Uterus (tissue), 4 donors: ENCODE measurements around the gene DCBLD2. TPM values are rescaled to one million over a fixed set of nuclear protein-coding genes. Genes with fewer than 3 reads are reported as not detected.
"Not testable (repeated sequence)": the region's sequence is repeated elsewhere in the genome, so short reads cannot be mapped to it uniquely, and the experiment has no call there.

Experiments used
- DNase-seq, 2 donors: peaks; one replicate each; pipeline ENCODE4 v3.0.0-alpha.2; 2019 to 2020
- H3K27ac ChIP-seq, 2 donors: fragments of 200-600 bp; sonication (generic); 1 replicate in 1 of 2; 2 replicates in 1 of 2; pipeline ENCODE4 v1.5.1; 2016 to 2018
- H3K27me3 ChIP-seq, 2 donors: fragments of 200-600 bp; sonication (generic); one replicate each; pipeline ENCODE4 v1.5.1; 2018 to 2019; ENCODE audit warnings: control low read depth in 1 of 2
- H3K36me3 ChIP-seq, 2 donors: fragments of 200-600 bp; sonication (generic); one replicate each; pipeline ENCODE4 v1.5.1; 2019; ENCODE audit warnings: control low read depth in 1 of 2
- H3K4me1 ChIP-seq, 2 donors: fragments of 200-600 bp; sonication (generic); one replicate each; pipeline ENCODE4 v1.5.1; 2018 to 2019; ENCODE audit warnings: control low read depth in 1 of 2
- H3K4me3 ChIP-seq, 2 donors: fragments of 200-600 bp; sonication (generic); 1 replicate in 1 of 2; 2 replicates in 1 of 2; pipeline ENCODE4 v1.5.1; 2018 to 2019; ENCODE audit warnings: mild to moderate bottlenecking in 1 of 2
- H3K9me3 ChIP-seq, 2 donors: fragments of 200-600 bp; sonication (generic); one replicate each; pipeline ENCODE4 v1.5.1; 2019; ENCODE audit warnings: control low read depth in 1 of 2
- CTCF ChIP-seq, 4 experiments: fragments of 200-600 bp in 2 of 4; fragments of 450-650 bp in 2 of 4; sonication (generic) in 2 of 4; IDR thresholded peaks; one replicate each; pipeline ENCODE4 v1.5.1; 2016 to 2019; ENCODE audit warnings: antibody characterized with exemption in 4 of 4, mild to moderate bottlenecking in 2 of 4, moderate library complexity in 1 of 4
- POLR2A ChIP-seq, 2 donors: fragments of 450-650 bp; IDR thresholded peaks; one replicate each; pipeline ENCODE4 v1.6.1; 2016; ENCODE audit warnings: antibody characterized with exemption in 2 of 2, mild to moderate bottlenecking in 1 of 2, moderate library complexity in 1 of 2
- intact Hi-C: fragments of 100-400 bp; cut with DNase I; formaldehyde crosslinking; loops from one replicate; pipeline ENCODE4 v1.15.1; 2023; ENCODE audit warnings: low total_unique reads
- total RNA-seq, 4 donors: library from RNA; depleted of rRNA in 3 of 4; stranded (reverse); fragments of >200 nt in 3 of 4; gene quantifications; one replicate each; pipeline versions ENCODE4 v1.1.0 to v1.2.4, GENCODE V29; 2014 to 2023
- donor health status: DM: yes; HTN: yes; CAD: no.

The DCBLD2 gene
- total RNA-seq, 4 donors from 2014 or later: 27.4 to 60.1 (median 40.9) TPM

- Histone ChIP-seq H3K36me3 (no peaks in the 10 kb centered on the region), H3K4me3 (no peak overlapping the region), H3K27ac (no peak overlapping the region), H3K9me3 (no peaks in the 10 kb centered on the region), H3K4me1 (no peaks in the 10 kb centered on the region), H3K27me3 (no peaks in the 10 kb centered on the region)
- intact Hi-C loops: no loop called here
- TF ChIP-seq POLR2A (IDR thresholded peaks at IDR 0.05) (no peak), CTCF (IDR thresholded peaks at IDR 0.05) (no peak)
- no peak for DNase-seq
These were observed 26.8 kb downstream of the DCBLD2 start for GRCh38 chr3:98874602-98875249.

- no peaks in the 10 kb centered on the region for H3K36me3 ChIP-seq
- DNase-seq: no peak
- H3K4me1 ChIP-seq: no peaks in the 10 kb centered on the region
- H3K4me3 ChIP-seq: no peak overlapping the region
- no peaks in the 10 kb centered on the region for H3K27me3 ChIP-seq
- no peaks in the 10 kb centered on the region for H3K9me3 ChIP-seq
- intact Hi-C loops: no loop called here
- TF ChIP-seq POLR2A (IDR thresholded peaks at IDR 0.05): no peak
- TF ChIP-seq CTCF (IDR thresholded peaks at IDR 0.05): no peak
- H3K27ac ChIP-seq: no peak overlapping the region
These were observed 32.1 kb downstream of the DCBLD2 start for GRCh38 chr3:98869391-98869790.

GRCh38 chr3:98857971-98858370 is 43.5 kb downstream of the DCBLD2 start:
- H3K36me3 ChIP-seq, intact Hi-C loops, H3K27ac ChIP-seq, H3K27me3 ChIP-seq, H3K4me1 ChIP-seq, DNase-seq, H3K4me3 ChIP-seq: not testable (repeated sequence)
- peaks cover 0 to 11% of the 10 kb centered on the region in 2 donors for H3K9me3 ChIP-seq

- H3K9me3 ChIP-seq: peaks cover 0 to 11% of the 10 kb centered on the region in 2 donors
- H3K4me3 ChIP-seq, H3K4me1 ChIP-seq, H3K27me3 ChIP-seq, intact Hi-C loops, H3K27ac ChIP-seq, H3K36me3 ChIP-seq, DNase-seq: not testable (repeated sequence)
These were observed 44.2 kb downstream of the DCBLD2 start for GRCh38 chr3:98857258-98857657.

GRCh38 chr3:98856724-98857123 is 44.8 kb downstream of the DCBLD2 start:
- DNase-seq: no peak
- H3K9me3 ChIP-seq: peaks cover 0 to 11% of the 10 kb centered on the region in 2 donors
- intact Hi-C loops: no loop called here
- H3K36me3 ChIP-seq: no peaks in the 10 kb centered on the region
- no peak overlapping the region for H3K27ac ChIP-seq
- H3K4me3 ChIP-seq: no peak overlapping the region
- H3K27me3 ChIP-seq: no peaks in the 10 kb centered on the region
- TF ChIP-seq POLR2A (IDR thresholded peaks at IDR 0.05): no peak
- no peak for TF ChIP-seq CTCF (IDR thresholded peaks at IDR 0.05)
- H3K4me1 ChIP-seq: peaks cover 0 to 9% of the 10 kb centered on the region in 2 donors

GRCh38 chr3:98855806-98856400 is 45.6 kb downstream of the DCBLD2 start:
- Histone ChIP-seq H3K27me3 (no peaks in the 10 kb centered on the region), H3K4me3 (no peak overlapping the region), H3K27ac (no peak overlapping the region), H3K9me3 (peaks cover 0 to 11% of the 10 kb centered on the region in 2 donors), H3K36me3 (no peaks in the 10 kb centered on the region), H3K4me1 (peaks cover 0 to 9% of the 10 kb centered on the region in 2 donors)
- TF ChIP-seq POLR2A (IDR thresholded peaks at IDR 0.05) (no peak), CTCF (IDR thresholded peaks at IDR 0.05) (no peak)
- DNase-seq: no peak
- intact Hi-C loops: no loop called here
